NB4 (cell line): ENCODE data around the gene ANO10.
A peak's percentile ranks its signal among the peaks of the same experiment; 100 is the strongest.
"Not testable (repeated sequence)": the region's sequence is repeated elsewhere in the genome, so short reads cannot be mapped to it uniquely, and the experiment has no call there.

Source experiments
- MYC ChIP-seq: IDR thresholded peaks from 2 replicates; pipeline ENCODE4 v1.6.1; 2011; ENCODE audit warnings: low read depth, low read length
- POLR2A ChIP-seq: IDR thresholded peaks from 2 replicates; pipeline ENCODE4 v1.6.1; 2011; ENCODE audit warnings: mild to moderate bottlenecking; ENCODE audit not compliant: insufficient read length; ENCODE audit errors: extremely low read depth
- TF ChIP-seq, protein P1 (sequence below): IDR thresholded peaks from 2 replicates; pipeline ENCODE4 v1.6.1; 2011; ENCODE audit warnings: low read depth, low read length
- TF ChIP-seq, protein P2 (sequence below): IDR thresholded peaks from one replicate; pipeline ENCODE4 v1.5.1; 2012; ENCODE audit warnings: low read depth, low read length

DNA sequence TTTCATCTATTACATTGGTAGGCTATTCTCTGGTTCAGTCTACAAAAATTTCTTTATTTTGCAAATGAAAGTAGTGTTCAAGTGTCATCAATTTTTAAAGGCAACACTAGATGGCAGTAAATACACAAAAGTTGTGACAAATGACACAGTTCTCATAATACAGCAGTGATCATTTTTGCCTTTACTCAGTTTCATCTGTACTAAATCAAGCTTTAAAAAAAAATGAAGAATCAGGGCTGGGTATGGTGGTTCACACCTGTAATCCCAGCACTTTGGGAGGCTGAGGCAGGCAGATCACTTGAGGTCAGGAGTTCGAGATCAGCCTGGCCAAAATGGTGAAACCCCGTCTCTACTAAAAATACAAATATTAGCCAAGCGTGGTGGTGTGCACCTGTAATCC is 77.5 kb downstream of the ANO10 start:
- TF ChIP-seq, protein P1, sequence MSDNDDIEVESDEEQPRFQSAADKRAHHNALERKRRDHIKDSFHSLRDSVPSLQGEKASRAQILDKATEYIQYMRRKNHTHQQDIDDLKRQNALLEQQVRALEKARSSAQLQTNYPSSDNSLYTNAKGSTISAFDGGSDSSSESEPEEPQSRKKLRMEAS, result not testable (repeated sequence)
- not testable (repeated sequence) for TF ChIP-seq POLR2A, MYC
- TF ChIP-seq, protein P2, sequence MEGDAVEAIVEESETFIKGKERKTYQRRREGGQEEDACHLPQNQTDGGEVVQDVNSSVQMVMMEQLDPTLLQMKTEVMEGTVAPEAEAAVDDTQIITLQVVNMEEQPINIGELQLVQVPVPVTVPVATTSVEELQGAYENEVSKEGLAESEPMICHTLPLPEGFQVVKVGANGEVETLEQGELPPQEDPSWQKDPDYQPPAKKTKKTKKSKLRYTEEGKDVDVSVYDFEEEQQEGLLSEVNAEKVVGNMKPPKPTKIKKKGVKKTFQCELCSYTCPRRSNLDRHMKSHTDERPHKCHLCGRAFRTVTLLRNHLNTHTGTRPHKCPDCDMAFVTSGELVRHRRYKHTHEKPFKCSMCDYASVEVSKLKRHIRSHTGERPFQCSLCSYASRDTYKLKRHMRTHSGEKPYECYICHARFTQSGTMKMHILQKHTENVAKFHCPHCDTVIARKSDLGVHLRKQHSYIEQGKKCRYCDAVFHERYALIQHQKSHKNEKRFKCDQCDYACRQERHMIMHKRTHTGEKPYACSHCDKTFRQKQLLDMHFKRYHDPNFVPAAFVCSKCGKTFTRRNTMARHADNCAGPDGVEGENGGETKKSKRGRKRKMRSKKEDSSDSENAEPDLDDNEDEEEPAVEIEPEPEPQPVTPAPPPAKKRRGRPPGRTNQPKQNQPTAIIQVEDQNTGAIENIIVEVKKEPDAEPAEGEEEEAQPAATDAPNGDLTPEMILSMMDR, result peak; percentile 11
